ENCODE measurements around the gene PER2. TPM values are rescaled to one million over a fixed set of nuclear protein-coding genes. Genes with fewer than 3 reads are reported as not detected.

PER2 gene
- total and polyA plus RNA-seq, 8 donors = 7.7 to 14.2 (median 8.8) TPM

DNA sequence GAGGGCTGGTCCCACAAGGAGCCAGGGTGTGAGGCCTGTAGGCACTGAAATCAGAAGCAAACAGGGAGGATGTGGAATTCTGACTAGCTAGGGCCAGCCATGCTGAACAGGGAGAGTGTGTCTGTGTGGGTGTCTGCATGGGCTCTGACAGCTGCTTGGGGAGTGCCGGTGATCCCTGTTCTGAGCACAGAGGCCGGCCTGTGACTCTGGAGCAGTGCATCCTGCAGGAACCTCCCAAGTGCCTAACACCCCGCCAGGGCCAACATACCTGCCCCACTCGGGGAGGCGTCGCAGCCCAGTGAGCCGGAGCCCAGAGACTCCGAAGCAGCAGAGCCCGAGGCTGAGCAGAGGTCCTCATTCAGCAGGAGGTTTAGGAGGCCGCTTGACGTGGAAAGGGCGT, 37.1 kb downstream of the PER2 start:
- no peak for TF ChIP-seq CTCF (IDR thresholded peaks at IDR 0.05)
- intact Hi-C loops (cut with DNase I) = no loop called here
- Histone ChIP-seq H3K9me3 (no peaks in the 10 kb centered on the region), H3K27me3 (no peaks in the 10 kb centered on the region), H3K4me3 (no peak overlapping the region), H3K4me1 (peaks cover 0 to 3% of the 10 kb centered on the region in 2 donors), H3K36me3 (peaks cover 0 to 94% of the 10 kb centered on the region in 2 donors), H3K27ac (no peak overlapping the region)
- ATAC-seq (no peak), DNase-seq (no peak)

DNA sequence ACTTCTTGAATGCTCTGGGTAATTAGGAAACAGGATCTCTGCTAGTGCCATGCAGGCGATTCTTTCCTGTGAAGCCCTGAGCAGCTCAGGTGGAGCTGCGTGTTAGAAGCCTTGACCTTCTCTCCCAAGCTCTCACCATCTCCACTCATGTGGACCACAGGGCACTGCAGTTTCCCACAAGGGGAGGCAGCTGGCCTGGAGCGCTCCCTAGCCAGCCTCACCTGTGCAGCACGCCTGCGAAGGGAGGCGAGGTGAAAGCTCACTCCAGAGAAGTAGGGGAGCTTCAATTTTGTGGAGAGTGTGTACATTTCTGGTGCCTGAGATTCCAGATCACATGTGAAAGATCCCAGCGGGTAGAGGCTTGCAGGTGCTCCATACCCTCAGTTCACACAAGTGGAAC, 37.5 kb downstream of the PER2 start:
- H3K36me3 ChIP-seq = peaks cover 0 to 95% of the 10 kb centered on the region in 2 donors
- intact Hi-C loops (cut with DNase I) = no loop called here

DNA sequence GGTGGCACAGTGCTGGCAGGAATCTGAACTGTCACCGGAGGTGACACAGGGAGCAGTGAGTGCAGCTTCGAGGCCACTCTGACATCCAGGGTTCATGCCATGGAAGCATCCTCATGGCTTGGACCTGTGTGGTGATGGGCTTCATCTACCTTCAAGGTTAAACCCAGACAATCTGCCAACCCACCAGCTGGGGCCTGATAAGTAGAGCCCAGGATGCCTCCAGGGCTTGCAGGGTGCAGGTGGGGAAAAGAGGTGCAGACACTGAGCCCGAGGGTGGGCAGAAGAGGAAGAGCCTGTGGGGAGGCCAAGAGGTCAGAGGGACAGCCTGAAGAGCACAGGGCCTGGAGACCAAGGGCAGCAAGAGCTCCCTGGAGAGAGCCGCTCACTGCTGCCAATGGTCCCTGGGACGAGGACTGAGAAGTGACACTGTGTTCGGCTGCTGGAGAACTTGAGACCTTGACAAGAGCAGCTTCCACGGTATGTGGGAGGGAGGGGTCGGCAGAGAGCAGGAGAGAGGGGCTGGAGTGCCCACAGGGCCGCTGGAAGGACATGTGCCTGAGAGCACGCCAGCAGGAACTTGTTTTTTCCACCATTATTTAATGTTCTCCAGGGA, 40.5 kb downstream of the PER2 start:
- TF ChIP-seq CTCF (IDR thresholded peaks at IDR 0.05) = no peak
- peaks cover 0 to 85% of the 10 kb centered on the region in 2 donors for H3K36me3 ChIP-seq
- H3K27me3 ChIP-seq = no peaks in the 10 kb centered on the region
- no peak overlapping the region for H3K27ac ChIP-seq
- intact Hi-C loops (cut with DNase I) = no loop called here
- DNase-seq (peak in 1 of 4 donors; percentile 38), ATAC-seq (no peak)
- no peak overlapping the region for H3K4me3 ChIP-seq
- H3K4me1 ChIP-seq = peaks cover 0 to 3% of the 10 kb centered on the region in 2 donors
- no peaks in the 10 kb centered on the region for H3K9me3 ChIP-seq

More for the DNA sequence above, 37.5 kb downstream of the PER2 start:
- Histone ChIP-seq H3K4me1 (peaks cover 0 to 3% of the 10 kb centered on the region in 2 donors), H3K27ac (no peak overlapping the region), H3K4me3 (no peak overlapping the region), H3K9me3 (no peaks in the 10 kb centered on the region), H3K27me3 (no peaks in the 10 kb centered on the region)
- ATAC-seq (no peak), DNase-seq (no peak)
- TF ChIP-seq CTCF (IDR thresholded peaks at IDR 0.05) = no peak

DNA sequence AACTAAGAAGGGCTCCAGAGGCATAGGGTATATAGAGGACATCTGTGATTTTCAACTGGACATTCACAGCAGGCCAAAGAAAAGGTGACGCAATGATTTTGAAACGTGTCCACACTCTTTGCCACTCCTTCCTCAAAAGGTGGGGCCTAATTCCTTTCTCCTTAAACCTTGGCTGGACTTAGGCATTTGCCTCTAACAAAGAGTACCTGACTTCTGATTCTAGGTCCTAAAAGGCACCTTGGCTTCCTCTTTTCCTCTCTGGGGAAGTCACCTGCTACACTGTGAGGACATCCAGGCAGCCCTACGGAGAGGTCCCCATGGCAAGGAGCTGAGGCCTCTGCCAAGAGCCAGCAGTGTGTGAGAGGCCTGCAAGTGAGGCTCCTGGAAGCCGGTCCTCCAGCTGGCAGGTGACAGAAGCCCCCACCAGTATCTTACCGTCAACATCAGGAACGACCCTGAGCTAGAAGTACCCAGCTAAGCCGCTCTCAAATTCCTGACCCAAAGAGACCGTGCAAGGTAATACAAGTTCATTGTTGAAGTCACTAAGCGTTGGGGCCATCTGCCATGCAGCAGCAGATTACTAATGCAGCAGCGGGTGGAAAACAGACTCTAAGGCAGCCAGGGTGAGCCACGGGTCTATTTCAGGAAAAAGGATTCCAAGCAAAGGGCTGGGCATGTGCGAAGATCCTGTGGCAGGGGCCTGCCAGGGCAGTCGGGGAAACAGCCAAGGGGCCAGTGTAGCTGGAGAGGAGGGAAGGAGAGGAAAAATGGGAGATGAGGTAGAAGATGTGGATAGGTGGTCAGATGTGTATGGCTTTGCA, 41.2 kb downstream of the PER2 start:
- no peak for TF ChIP-seq CTCF (IDR thresholded peaks at IDR 0.05)
- Histone ChIP-seq H3K27ac (peak overlapping the region; percentile 15 to 41), H3K27me3 (no peaks in the 10 kb centered on the region), H3K36me3 (peaks cover 0 to 77% of the 10 kb centered on the region in 2 donors), H3K4me1 (peaks cover 0 to 3% of the 10 kb centered on the region in 2 donors), H3K9me3 (no peaks in the 10 kb centered on the region), H3K4me3 (no peak overlapping the region)
- ATAC-seq = peak; percentile 87
- intact Hi-C loops (cut with DNase I) = no loop called here
- peak in 1 of 4 donors; percentile 34 for DNase-seq

GRCh38 chr2:238244151-238244550, 44.3 kb downstream of the PER2 start:
- H3K9me3 ChIP-seq = no peaks in the 10 kb centered on the region
- H3K27ac ChIP-seq = no peak overlapping the region
- intact Hi-C loops (cut with DNase I) = no loop called here
- ATAC-seq (no peak), DNase-seq (no peak)
- peaks cover 5 to 24% of the 10 kb centered on the region in 2 donors for H3K27me3 ChIP-seq
- H3K4me1 ChIP-seq = peaks cover 2 to 18% of the 10 kb centered on the region in 2 donors
- H3K36me3 ChIP-seq = peaks cover 0 to 50% of the 10 kb centered on the region in 2 donors
- no peak for TF ChIP-seq CTCF (IDR thresholded peaks at IDR 0.05)
- no peak overlapping the region for H3K4me3 ChIP-seq
